ENCODE data around the gene SLC17A5.

Gene SLC17A5

GRCh38 chr6:73644941-73645591, 8.7 kb downstream of the SLC17A5 start:
- TF ChIP-seq GATA2 (IDR thresholded peaks at IDR 0.05; ENCODE audit: low read depth, low read length) = no peak
- no peak for TF ChIP-seq GATA3 (IDR thresholded peaks at IDR 0.05; ENCODE audit: low read depth, low read length)

GRCh38 chr6:73644030-73644429, 9.8 kb downstream of the SLC17A5 start:
- TF ChIP-seq GATA3 (IDR thresholded peaks at IDR 0.05; ENCODE audit: low read depth, low read length) (no peak), GATA2 (IDR thresholded peaks at IDR 0.05; ENCODE audit: low read depth, low read length) (no peak)

- TF ChIP-seq GATA2 (IDR thresholded peaks at IDR 0.05; ENCODE audit: low read depth, low read length) (no peak), GATA3 (IDR thresholded peaks at IDR 0.05; ENCODE audit: low read depth, low read length) (no peak)
These were observed 11.3 kb downstream of the SLC17A5 start for GRCh38 chr6:73642530-73642929.

DNA sequence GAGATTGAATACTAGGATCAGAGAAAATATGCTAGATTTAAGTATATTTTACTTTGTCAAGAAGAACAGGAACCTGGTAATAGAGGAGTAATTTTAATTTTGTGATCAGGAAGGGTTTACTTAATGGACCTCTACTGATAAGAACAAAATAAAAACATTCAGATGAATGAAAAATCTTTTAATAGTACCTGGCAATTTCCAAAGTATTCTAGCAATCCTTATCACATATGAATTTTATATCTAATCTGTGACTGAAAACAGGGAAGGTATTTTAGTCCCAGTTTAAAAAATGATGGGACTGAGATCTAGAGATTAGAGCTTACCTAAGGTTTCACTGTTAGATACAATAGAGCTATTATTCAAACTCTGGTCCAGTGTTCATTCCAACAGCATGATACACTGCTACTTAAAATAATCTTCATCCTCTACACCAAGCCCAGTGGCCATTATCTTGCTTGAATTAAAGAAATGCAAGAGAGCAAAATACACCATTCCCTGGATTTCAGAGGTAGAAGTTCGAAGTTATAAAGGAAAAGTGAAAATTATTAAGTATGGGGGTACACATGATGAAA, 13.5 kb downstream of the SLC17A5 start:
- no peak for TF ChIP-seq GATA3 (IDR thresholded peaks at IDR 0.05; ENCODE audit: low read depth, low read length)
- TF ChIP-seq GATA2 (IDR thresholded peaks at IDR 0.05; ENCODE audit: low read depth, low read length) = no peak

GRCh38 chr6:73639040-73639439, 14.8 kb downstream of the SLC17A5 start:
- TF ChIP-seq GATA2 (IDR thresholded peaks at IDR 0.05; ENCODE audit: low read depth, low read length) = no peak
- no peak for TF ChIP-seq GATA3 (IDR thresholded peaks at IDR 0.05; ENCODE audit: low read depth, low read length)

DNA sequence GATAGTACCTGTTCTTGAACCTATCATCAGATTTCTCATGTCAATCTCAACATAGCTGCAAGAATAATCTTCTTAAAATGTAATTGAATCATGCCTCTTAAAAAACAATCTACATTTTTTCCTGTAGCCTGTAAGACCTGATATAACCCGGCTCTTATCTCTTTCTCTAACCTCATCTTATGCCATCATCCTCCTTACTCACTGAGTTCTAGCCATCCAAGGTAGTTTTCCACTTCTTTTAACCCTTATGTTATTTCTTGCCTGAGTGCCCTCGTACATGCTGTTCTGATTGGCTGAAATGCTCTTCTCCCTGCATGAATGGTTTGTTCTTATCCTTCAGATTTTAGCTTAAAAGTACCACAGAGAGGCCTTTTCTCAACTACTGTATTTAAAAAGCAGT, 16.4 kb downstream of the SLC17A5 start:
- TF ChIP-seq GATA2 (IDR thresholded peaks at IDR 0.05; ENCODE audit: low read depth, low read length) = no peak
- no peak for TF ChIP-seq GATA3 (IDR thresholded peaks at IDR 0.05; ENCODE audit: low read depth, low read length)

- no peak for TF ChIP-seq GATA2 (IDR thresholded peaks at IDR 0.05; ENCODE audit: low read depth, low read length)
These were observed 17.7 kb downstream of the SLC17A5 start for GRCh38 chr6:73636048-73636447.

- no peak for TF ChIP-seq GATA2 (IDR thresholded peaks at IDR 0.05; ENCODE audit: low read depth, low read length)
- no peak for TF ChIP-seq GATA3 (IDR thresholded peaks at IDR 0.05; ENCODE audit: low read depth, low read length)
These were observed 21.4 kb downstream of the SLC17A5 start for GRCh38 chr6:73632346-73632745.

GRCh38 chr6:73631849-73632248, 21.9 kb downstream of the SLC17A5 start:
- TF ChIP-seq GATA3 (IDR thresholded peaks at IDR 0.05; ENCODE audit: low read depth, low read length) = no peak
- TF ChIP-seq GATA2 (IDR thresholded peaks at IDR 0.05; ENCODE audit: low read depth, low read length) = no peak

DNA sequence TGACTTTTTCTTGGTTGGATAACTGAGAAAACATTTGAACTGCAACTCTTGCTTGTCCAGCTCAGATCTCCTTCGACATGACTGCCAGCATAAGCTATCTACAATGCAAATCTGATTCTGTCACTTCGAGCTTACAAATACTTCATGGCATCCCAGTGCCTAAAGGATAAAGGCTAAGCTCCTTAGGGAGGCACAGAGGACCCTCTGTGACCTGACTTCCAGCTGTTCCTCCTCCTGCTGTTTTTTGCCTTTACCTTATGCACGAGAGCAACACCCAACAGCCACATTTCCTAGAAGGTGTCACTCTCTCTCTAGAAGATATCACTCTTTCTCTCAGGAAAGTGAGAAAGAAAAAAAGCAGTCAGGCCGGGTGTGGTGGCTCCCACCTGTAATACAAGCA, 23.4 kb downstream of the SLC17A5 start:
- TF ChIP-seq GATA2 (IDR thresholded peaks at IDR 0.05; ENCODE audit: low read depth, low read length) = no peak
- TF ChIP-seq GATA3 (IDR thresholded peaks at IDR 0.05; ENCODE audit: low read depth, low read length) = no peak

DNA sequence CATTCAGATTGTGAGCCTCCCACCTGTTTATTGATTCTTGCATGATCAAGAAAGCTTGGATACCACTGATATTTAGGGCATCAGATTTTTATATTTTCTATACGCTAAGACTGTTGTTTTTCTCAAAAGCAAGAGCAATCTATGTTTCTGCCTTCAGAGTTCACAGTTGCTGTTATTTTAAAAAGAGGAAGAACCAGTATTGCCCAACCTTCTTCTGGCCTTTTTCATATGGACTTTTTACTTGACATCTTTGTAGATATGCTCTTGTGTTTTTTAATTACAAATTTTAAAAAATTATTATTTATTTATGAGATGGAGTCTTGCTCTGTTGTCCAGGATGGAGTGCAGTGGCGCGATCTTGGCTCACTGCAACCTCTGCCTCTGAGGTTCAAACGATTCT, 28.9 kb downstream of the SLC17A5 start:
- no peak for TF ChIP-seq GATA3 (IDR thresholded peaks at IDR 0.05; ENCODE audit: low read depth, low read length)
- no peak for TF ChIP-seq GATA2 (IDR thresholded peaks at IDR 0.05; ENCODE audit: low read depth, low read length)

GRCh38 chr6:73614802-73615201, 39.0 kb downstream of the SLC17A5 start:
- no peak for TF ChIP-seq GATA3 (IDR thresholded peaks at IDR 0.05; ENCODE audit: low read depth, low read length)
- no peak for TF ChIP-seq GATA2 (IDR thresholded peaks at IDR 0.05; ENCODE audit: low read depth, low read length)

DNA sequence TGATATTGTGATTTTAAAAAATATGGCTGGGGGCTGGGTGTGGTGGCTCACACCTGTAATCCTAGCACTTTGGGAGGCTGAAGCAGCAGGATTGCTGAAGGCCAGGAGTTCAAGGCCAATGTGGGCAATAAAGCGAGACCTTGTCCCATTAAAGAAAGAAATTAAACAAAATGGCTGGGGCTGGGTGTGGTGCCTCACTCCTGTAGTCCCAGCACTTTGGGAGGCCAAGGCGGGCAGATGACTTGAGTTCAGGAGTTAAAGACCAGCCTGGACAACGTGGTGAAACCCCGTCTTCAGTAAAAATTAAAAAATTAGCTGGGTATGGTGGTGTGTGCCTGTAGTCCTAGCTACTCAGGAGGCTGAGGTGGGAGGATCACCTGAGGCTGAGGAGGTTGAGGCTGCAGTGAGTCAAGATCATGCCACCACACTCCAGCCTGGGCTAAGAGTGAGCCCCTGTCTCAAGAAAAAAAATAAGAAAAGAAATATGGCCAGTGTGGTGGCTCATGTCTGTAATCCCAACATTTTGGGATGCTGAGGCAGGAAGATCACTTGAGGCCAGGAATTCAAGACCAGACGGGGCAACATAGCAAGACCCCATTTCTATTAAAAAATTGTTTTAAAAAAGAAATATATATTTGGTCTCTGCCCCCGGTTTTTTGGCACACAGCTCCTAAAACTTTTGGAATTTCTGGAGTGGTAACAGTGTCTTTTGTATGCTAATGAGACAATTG, 39.8 kb downstream of the SLC17A5 start:
- no peak for TF ChIP-seq GATA2 (IDR thresholded peaks at IDR 0.05; ENCODE audit: low read depth, low read length)
- no peak for TF ChIP-seq GATA3 (IDR thresholded peaks at IDR 0.05; ENCODE audit: low read depth, low read length)

- TF ChIP-seq GATA3 (IDR thresholded peaks at IDR 0.05; ENCODE audit: low read depth, low read length) (no peak), GATA2 (IDR thresholded peaks at IDR 0.05; ENCODE audit: low read depth, low read length) (no peak)
These were observed 41.2 kb downstream of the SLC17A5 start for GRCh38 chr6:73612611-73613010.

All from SH-SY5Y (cell line).